Kidney glomerular epithelial cell (primary cell): ENCODE measurements around the gene AKR1A1.
"Not testable (repeated sequence)": the region's sequence is repeated elsewhere in the genome, so short reads cannot be mapped to it uniquely, and the experiment has no call there.

ENCODE experiments used
- DNase-seq: peaks from one replicate; lab custom pipeline; 2025; lab: John Stamatoyannopoulos, UW

AKR1A1 gene

DNA sequence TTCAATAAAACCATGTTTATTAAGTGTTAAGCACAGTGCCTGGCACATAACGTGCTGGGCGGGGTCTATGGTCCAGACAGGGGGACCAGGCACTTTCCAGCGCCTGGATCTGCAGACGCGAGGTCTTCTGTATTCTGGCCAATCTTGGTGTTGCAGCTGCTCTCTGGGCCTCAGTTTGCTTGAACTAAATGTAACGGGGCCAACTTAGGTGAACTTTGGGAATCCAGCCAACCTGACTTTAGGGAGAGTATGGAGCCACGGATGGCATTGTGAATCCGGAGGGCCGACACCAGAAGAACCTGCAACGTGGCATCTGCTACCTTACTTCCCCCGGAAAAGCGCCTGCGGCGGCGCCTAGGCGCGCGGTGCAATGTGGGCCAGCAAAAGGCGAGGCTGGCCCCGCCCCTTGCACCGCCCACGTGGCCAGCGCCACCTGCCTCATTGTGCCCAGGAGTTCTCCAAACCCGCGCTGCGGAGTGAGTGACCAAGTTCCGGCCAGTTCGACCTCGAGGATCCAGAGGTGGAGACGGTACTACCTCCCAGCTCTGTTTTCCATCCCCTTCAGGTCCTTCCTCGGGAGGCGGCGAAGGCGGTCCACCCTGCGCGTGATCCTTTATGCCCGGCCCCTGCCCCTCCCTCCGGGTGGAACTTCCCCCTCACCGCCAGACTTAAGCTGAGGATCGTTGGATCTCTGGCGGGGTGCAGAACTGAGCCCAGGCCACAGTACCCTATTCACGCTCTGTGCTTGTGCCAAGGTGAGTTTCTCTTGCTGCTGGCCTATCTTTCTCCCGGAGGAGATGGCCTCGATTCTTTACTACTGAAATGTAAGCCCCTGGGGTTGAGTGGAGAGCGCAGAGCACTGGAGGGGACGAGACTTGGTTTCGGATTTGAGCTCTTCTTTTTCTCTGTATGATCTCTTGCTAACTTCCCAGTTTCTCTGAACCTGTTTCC, at the start of gene AKR1A1:
AKR1A1 (plus strand) TSS at position 426 of the 951 bp plus-strand sequence. CDS start 10,969 bp downstream, outside the sequence.
- peak; percentile 85 for DNase-seq

GRCh38 chr1:45501505-45501859, 49.1 kb upstream of the AKR1A1 start:
- DNase-seq = no peak

GRCh38 chr1:45503462-45504360, 46.9 kb upstream of the AKR1A1 start:
- DNase-seq = no peak

GRCh38 chr1:45507195-45507594, 43.4 kb upstream of the AKR1A1 start:
- DNase-seq = no peak

- DNase-seq = no peak
These were observed 42.7 kb upstream of the AKR1A1 start for GRCh38 chr1:45507893-45508292.

- no peak for DNase-seq
These were observed 42.1 kb upstream of the AKR1A1 start for GRCh38 chr1:45508295-45509151.

GRCh38 chr1:45510036-45510971, 40.3 kb upstream of the AKR1A1 start:
- DNase-seq = no peak

- DNase-seq = no peak
These were observed 39.6 kb upstream of the AKR1A1 start for GRCh38 chr1:45510972-45511527.

DNA sequence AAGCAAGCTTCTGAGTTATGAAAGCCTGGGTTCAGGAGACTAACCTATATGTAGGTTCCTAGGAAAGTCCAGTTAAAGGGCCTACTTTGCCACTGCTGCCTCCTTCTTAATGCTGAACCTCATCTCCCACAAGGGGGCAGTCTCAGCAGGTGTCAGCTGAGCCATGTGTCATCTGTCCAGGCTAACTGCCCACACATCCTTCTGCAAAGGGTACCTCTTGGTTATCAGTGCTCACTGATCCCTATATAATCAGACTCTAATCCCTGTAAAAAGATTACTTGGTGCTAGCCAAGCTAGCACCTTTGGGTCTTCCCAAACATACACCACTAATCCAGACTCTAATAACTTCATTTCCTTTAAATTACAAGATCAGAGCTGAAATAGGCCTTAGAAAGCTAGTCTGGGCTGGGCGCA, 38.0 kb upstream of the AKR1A1 start:
- DNase-seq = peak; percentile 54

DNA sequence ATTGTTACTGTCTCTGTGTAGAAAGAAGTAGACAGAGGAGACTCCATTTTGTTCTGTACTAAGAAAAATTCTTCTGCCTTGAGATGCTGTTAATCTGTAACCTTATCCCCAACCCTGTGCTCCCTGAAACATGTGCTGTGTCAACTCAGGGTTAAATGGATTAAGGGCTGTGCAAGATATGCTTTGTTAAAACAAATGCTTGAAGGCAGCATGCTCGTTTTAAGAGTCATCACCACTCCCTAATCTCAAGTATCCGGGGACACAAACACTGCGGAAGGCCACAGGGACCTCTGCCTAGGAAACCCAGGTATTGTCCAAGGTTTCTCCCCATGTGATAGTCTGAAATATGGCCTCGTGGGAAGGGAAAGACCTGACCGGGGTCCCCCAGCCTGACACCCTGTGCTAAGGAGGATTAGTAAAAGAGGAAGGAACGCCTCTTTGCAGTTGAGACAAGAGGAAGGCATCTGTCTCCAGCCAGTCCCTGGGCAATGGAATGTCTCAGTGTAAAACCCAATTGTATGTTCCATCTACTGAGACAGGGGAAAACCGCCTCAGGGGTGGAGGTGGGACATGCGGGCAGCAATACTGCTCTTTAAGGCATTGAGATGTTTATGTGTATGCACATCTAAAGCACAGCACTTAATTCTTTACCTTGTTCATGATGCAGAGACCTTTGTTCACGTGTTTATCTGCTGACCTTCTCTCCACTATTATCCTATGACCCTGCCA, 36.9 kb upstream of the AKR1A1 start:
- DNase-seq = not testable (repeated sequence)

- no peak for DNase-seq
These were observed 34.6 kb upstream of the AKR1A1 start for GRCh38 chr1:45516036-45516435.

DNA sequence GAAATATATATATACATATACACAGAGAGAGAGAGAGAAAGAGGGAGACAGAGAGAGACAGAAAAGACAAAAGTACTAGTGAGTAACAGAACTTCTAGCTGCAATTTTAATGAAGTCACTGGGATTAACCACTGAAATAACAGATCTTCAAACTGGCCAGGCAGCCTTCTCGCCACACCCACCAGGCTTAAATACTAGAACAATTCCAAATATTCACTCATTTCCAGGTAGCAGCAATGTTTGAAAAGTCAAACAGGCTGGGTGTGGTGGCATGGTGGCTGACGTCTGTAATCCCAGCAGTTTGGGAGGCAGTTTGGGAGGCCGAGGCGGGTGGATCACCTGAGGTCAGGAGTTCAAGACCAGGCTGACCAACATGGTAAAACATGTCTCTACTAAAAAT, 34.2 kb upstream of the AKR1A1 start:
- DNase-seq = no peak

- DNase-seq = not testable (repeated sequence)
These were observed 32.3 kb upstream of the AKR1A1 start for GRCh38 chr1:45518366-45518765.

GRCh38 chr1:45518910-45519309, 31.7 kb upstream of the AKR1A1 start:
- DNase-seq = no peak

- not testable (repeated sequence) for DNase-seq
These were observed 30.9 kb upstream of the AKR1A1 start for GRCh38 chr1:45519774-45520173.

DNA sequence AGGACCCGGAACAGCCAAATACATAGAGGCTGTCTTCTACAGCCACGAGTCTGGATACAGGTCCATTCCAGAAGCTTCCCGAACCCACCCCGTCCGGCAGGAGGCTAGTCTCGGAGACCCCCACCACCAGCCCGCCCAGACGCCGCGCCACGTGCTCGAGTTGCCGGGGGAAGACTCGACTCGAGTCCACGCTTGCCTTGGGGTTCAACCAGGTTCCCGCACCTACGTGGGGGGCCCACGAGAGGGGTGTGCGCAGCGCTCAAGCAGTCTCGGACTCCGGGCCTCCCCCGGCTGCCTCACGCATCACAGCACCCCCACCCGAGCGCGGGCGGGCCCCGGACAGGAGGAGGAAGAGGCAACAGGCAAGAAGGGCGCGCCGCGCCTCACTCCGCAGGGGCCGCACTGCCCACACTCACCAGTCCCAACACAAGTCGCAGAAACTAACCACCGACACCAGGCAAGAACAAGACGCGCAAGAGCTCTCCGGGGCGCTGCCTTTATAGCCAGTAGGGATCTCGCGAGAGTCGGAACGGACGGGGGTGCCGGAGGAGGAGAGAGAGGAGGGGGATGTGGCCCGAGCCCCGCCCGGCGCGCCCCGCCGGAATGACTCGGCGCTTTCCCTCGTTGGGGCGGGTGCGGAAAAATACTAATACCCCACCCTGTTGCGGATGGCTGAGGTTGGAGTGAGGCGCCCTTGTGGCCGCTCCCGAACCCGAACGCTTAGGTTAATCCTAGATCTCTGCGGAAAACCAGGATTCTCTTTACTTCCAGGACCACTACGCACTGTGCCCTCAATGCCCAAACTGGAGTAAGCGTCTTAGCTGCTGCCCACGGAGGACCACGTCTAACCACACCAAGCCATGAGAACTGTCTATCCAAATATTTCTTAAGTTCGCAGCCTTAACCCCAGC, 29.0 kb upstream of the AKR1A1 start, which contains the start of gene PRDX1:
PRDX1 (minus strand) TSS at position 472 of the 911 bp plus-strand sequence. CDS start 2,841 bp downstream, outside the sequence.
- DNase-seq = peak; percentile 96

GRCh38 chr1:45522324-45523104, 28.1 kb upstream of the AKR1A1 start:
- DNase-seq = peak; percentile 86
